Endothelial cell of hepatic sinusoid (primary cell): ENCODE measurements around the gene KCNK7.

Source experiments
- in situ Hi-C: cut with HindIII; loops from 2 replicates; pipeline ENCODE4 v1.10.0; 2017; ENCODE audit warnings: low sequenced_read_pairs

Gene KCNK7

DNA sequence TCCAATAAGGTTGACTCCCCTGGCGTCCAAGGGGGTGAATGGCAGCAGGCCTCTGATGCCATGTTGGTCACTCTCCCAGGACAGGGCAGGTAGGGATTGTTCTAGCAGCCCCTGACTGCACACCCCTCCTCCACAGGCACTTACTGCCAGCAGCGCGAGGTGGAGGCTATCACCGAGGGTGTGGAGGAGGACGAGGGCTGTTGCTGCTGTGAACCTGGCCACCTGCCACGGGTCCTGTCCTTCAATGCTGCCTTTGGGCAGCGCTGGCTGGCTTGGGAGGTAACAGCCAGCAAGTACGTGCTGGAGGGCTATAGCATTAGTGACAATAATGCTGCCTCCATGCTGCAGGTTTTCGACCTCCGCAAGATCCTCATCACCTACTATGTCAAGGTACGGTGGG lies 34.6 kb upstream of the KCNK7 start:
- in situ Hi-C loops, result loop anchor here (10.0 kb wide), 1 partner anchor 265 kb away; the partner anchor contains the start of gene CCDC85B

GRCh38 chr11:65629579-65629978 lies 34.0 kb upstream of the KCNK7 start:
- in situ Hi-C loops, result no loop called here

DNA sequence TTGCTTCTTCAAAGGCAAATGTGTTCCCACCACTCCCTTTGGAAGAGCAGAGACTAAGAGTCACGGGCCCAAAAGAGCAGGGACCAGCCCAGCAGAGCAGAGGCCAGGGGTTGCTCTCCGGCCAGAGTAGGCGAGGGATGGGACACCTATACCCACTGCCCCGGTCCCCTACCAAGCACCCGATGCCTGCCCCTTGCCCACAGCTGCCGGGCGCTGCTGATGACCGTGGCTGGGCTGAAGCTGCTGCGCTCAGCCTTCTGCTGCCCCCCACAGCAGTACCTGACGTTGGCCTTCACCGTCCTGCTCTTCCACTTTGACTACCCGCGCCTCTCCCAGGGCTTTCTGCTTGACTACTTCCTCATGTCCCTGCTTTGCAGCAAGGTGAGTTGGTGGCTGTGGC lies 31.6 kb upstream of the KCNK7 start:
- in situ Hi-C loops, result no loop called here

DNA sequence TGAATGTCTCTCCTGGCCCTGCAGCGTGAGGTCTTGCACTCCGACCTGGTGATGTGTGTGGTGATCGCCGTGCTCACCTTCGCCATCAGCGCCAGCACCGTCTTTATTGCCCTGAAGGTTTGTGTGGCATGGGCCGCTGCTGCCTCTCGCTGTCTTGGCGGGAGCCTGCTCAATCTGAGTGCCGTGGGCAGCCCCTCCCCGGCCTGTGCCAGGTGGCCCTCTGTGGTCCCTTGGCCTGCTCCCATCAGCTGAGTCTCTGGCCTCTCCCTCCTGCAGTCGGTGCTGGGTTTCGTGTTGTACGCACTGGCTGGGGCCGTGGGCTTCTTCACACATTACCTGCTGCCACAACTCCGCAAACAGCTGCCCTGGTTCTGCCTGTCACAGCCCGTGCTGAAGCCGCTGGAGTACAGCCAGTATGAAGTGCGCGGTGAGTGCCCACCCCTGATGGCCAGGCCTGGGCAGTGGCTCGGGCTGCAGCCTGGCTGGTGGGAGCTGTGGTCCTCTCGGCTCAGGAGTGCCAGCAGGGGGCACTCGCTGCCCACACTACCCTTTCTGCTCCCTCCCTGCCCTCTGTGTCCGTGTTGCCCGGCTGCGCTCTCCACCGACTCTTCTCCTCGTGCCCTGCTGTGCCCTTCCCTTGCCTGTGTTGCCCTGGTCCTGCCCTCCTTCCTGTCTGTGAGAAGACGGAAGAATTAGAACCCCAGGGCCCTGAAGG lies 30.2 kb upstream of the KCNK7 start:
- in situ Hi-C loops, result no loop called here

GRCh38 chr11:65624931-65625627 lies 29.5 kb upstream of the KCNK7 start:
- in situ Hi-C loops, result no loop called here

DNA sequence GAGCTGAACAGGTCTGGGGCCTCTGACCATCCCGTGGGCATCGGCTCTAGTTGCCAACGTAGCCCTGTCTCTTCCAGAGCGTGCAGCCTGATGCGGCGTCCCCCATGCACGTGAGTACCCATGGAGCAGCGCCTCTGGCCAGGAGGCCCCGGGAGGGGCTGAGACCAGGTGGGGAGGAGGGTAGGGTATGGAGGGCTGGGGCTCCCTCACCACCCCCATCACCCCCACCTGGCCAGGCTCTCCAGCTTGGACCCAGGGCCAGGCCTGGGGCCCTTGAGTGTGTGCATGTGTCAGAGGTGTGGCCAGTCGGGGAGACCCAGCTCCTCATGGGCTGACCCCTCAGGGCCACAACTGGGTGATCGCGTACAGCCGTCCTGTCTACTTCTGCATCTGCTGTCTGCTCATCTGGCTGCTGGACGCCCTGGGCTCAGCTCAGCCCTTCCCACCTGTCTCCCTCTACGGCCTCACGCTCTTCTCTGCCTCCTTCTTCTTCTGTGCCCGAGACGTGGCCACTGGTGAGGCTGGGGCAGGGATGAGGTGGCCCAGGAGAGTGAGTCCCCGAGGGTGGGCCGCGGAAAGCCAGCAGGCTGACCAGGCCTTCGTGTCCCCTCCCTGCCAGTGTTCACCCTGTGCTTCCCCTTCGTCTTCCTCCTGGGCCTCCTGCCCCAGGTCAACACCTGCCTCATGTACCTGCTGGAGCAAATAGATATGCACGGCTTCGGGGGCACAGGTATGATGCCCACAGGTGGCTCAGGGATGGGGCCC lies 28.4 kb upstream of the KCNK7 start:
- in situ Hi-C loops, result no loop called here

GRCh38 chr11:65623177-65623576 lies 27.6 kb upstream of the KCNK7 start:
- in situ Hi-C loops, result no loop called here

DNA sequence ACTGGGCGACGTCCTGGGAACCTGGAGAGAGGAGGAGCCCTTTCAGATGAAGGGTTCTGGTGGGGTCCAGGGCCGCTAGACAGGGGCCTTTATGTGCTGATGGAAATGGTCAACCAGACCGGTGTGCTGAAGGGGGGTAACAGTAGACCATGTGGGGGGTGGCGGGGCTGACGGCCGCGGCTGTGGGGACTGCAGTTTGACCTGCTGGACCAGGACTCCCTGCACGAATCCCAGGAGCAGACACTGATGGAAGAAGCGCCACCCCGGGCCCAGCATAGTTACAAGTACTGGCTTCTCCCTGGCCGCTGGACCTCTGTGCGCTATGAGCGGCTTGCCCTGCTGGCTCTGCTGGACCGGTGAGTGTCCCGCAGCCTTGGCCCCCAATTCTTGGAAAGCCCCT lies 26.4 kb upstream of the KCNK7 start:
- in situ Hi-C loops, result no loop called here

- in situ Hi-C loops, result no loop called here
Observed at GRCh38 chr11:65621460-65621859, 25.9 kb upstream of the KCNK7 start.

GRCh38 chr11:65620666-65621065 lies 25.1 kb upstream of the KCNK7 start:
- in situ Hi-C loops, result no loop called here

- in situ Hi-C loops, result no loop called here
Observed at GRCh38 chr11:65619281-65619928, 23.8 kb upstream of the KCNK7 start.

- in situ Hi-C loops, result no loop called here
Observed at GRCh38 chr11:65618763-65619162, 23.2 kb upstream of the KCNK7 start.

- in situ Hi-C loops, result no loop called here
Observed at GRCh38 chr11:65617990-65618751, 22.6 kb upstream of the KCNK7 start.

DNA sequence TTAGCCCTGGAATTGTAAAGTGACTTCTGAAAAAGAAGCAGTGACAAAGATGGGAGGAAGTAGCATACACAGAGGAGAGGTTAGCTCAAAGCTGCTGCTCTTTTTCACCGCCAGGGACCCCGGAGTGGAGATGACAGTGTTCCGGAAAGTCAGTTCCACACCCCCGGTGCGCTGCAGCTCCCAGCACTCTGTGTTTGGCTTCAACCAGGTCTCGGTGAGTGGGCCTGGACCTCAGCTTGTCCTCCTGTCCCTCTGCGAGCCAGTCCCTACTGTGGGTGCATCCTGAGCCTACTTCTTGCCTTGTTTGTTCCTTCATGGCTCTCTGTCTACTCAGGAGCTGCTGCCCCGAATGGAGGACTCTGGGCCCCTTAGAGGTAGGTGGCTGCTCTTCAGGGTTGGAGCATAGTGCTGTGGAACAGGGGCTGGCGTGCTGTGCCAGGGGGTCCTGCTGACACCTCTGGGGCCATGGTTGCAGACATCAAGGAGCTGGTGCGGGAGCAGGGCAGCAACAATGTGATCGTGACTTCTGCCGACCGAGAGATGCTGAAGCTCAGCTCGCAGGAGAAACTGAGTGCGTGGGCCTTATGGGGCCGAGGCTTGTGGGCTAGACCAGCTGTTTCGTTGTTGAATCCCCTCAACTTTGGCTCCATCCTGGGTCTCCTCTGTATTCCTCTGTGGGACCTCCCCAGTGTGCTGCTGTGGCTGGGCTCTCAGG lies 21.7 kb upstream of the KCNK7 start:
- in situ Hi-C loops, result no loop called here

GRCh38 chr11:65616575-65617001 lies 21.0 kb upstream of the KCNK7 start:
- in situ Hi-C loops, result no loop called here

DNA sequence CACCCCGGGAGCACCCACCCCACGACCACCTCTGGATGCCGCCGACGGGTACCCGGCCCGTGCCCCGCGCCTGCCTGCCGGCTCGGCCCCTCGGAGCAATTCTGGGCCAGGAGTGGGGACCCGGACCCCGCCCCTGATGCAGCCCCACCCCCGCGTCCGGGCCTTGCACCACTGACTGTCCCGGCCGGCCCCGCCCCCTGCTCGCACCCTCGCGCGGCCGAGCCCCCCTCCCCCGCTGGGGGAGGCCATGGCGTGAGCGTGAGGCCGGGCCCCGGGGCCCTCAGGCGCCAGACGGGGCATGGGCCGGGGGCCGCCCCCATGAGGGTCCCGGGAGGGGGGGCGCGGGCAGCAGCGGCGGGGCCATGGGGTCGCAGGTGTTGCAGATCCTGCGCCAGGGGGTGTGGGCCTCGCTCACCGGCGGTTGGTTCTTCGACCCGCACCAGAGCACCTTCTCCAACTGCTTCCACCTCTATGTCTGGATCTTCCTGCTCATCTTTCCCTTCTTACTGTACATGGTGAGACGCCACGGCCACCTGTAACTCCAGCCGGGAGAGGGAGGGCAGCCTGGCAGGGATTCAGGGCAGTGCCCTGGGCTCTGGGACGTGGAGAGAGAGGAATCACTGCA lies 20.5 kb upstream of the KCNK7 start:
- in situ Hi-C loops, result no loop called here

GRCh38 chr11:65615229-65615949 lies 19.8 kb upstream of the KCNK7 start, which contains the start of gene PCNX3:
Gene PCNX3, plus strand, starts transcription at chr11:65615776. Its CDS starts 536 bp downstream, at chr11:65616312.
- in situ Hi-C loops, result no loop called here

DNA sequence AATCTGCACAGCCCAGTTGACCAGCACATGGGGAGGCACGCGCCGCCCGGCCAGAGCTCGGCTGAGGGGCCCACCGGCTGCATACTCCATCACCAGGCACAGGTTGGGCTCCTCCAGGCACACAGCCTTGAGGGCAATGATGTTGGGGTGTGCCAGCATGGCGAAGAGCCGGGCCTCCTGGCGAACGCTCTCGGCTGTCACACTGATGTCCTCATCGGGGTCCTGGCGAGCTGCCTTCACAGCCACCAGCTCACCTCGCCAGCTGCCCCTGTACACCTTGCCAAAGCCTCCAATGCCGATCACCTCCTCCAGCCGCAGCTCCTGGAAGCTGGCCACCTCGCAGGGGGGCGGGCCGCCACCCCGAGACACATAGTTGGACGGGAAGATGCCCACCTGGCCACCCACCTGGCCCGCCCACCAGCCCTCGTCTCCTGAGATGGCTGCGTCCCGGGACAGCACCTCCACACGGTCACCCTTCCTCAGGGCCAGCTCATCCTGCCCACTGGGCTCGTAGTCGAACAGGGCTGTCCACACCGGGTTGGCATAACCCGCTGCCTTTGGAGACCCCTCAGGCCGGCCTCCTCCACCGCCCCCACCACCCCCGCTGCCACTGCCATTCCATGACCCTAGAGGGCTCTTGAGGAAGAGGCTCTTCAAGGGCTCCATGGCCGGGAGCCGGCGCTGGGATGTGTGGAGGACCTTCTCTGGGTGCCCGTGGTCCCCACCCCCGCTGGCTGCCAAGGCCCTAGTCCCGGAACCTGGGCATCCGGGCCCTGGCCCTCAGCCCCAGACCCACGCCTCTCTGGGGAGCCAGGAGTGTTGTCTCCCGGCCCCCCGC lies 17.7 kb upstream of the KCNK7 start:
- in situ Hi-C loops, result no loop called here
